ENCODE measurements around the gene FBXO28.

DNA sequence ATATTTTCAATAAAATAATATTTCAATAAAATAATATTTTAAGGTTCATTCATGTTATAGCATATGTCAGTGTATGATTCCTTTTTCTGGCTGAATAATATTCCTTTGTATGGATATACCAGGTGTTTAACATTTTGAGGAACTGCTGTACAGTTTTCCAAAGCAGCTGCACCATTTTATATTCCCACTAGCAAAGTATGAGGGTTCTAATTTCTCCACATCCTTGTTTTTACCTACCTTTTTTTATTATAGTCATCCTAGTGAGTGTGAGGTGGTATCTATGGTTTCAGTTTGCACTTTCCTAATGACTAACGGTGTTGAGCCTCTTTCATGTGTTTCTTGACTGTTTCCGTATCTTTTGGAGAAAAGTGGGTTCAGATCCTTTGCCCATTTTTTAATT, 74.4 kb downstream of the FBXO28 start:
- TF ChIP-seq, protein P1, sequence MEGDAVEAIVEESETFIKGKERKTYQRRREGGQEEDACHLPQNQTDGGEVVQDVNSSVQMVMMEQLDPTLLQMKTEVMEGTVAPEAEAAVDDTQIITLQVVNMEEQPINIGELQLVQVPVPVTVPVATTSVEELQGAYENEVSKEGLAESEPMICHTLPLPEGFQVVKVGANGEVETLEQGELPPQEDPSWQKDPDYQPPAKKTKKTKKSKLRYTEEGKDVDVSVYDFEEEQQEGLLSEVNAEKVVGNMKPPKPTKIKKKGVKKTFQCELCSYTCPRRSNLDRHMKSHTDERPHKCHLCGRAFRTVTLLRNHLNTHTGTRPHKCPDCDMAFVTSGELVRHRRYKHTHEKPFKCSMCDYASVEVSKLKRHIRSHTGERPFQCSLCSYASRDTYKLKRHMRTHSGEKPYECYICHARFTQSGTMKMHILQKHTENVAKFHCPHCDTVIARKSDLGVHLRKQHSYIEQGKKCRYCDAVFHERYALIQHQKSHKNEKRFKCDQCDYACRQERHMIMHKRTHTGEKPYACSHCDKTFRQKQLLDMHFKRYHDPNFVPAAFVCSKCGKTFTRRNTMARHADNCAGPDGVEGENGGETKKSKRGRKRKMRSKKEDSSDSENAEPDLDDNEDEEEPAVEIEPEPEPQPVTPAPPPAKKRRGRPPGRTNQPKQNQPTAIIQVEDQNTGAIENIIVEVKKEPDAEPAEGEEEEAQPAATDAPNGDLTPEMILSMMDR (conservative IDR thresholded peaks at IDR 0.05; ENCODE audit: low read depth, low read length): no peak
- no peak for TF ChIP-seq EZH2 (IDR thresholded peaks at IDR 0.05; ENCODE audit: borderline replicate concordance, low read depth, low read length, poor library complexity, severe bottlenecking)
